Body of pancreas (tissue), 4 donors: ENCODE data around the gene MFSD6.

Experiments used
- CTCF ChIP-seq, 7 experiments: fragments of 450-650 bp in 4 of 7; fragments of 200-600 bp in 3 of 7; sonication (generic) in 3 of 7; IDR thresholded peaks; one replicate each; pipeline ENCODE4 v1.5.1; 2016 to 2019; ENCODE audit warnings: antibody characterized with exemption in 7 of 7
- POLR2A ChIP-seq, 3 donors: fragments of 450-650 bp; IDR thresholded peaks; one replicate each; pipeline ENCODE4 v1.6.1; 2016; ENCODE audit warnings: antibody characterized with exemption in 3 of 3, mild to moderate bottlenecking in 2 of 3

DNA sequence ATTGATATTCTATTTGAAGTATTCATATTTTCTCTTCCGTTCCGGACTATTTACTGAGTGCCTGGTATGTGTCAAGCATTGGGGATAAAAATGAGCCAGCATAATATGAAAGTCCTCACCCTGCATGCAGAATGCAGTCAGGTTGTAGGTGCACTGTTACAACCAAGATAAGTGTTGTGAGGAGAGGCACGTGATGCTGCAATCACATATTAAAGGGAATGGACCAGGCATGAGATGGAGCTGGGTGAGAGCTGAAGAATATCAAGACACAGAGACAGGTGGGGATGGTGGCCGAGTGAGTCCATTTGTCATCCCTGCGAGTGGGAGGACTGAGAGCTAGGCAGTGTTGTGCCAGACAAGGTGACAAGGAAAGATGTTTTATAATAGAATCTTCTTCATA, 52.3 kb downstream of the MFSD6 start:
- no peak for TF ChIP-seq CTCF (IDR thresholded peaks at IDR 0.05)
- no peak for TF ChIP-seq POLR2A (IDR thresholded peaks at IDR 0.05)
